ENCODE results near the gene SPG11.

SPG11 gene

DNA sequence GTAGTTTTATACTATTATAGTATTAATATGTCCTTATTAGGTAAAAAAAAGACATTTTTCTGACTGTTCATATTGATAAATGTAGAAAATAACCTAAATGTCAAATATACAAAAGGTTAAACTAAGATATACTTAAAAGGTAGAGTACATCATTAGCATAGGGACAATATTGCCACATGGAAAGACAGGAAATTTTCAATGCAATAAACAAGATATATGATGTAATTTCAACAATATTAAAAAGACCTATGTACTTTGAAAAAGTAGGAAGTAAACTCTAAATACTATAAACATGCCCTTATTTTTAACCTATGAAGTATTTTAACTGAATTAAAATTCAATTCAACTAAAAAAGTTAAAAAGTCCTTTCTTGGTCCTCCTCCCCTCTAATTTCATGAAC lies 1.9 kb downstream of the SPG11 start:
- no peak for DNase-seq (ENCODE audit: low spot score)
- TF ChIP-seq, protein P1, sequence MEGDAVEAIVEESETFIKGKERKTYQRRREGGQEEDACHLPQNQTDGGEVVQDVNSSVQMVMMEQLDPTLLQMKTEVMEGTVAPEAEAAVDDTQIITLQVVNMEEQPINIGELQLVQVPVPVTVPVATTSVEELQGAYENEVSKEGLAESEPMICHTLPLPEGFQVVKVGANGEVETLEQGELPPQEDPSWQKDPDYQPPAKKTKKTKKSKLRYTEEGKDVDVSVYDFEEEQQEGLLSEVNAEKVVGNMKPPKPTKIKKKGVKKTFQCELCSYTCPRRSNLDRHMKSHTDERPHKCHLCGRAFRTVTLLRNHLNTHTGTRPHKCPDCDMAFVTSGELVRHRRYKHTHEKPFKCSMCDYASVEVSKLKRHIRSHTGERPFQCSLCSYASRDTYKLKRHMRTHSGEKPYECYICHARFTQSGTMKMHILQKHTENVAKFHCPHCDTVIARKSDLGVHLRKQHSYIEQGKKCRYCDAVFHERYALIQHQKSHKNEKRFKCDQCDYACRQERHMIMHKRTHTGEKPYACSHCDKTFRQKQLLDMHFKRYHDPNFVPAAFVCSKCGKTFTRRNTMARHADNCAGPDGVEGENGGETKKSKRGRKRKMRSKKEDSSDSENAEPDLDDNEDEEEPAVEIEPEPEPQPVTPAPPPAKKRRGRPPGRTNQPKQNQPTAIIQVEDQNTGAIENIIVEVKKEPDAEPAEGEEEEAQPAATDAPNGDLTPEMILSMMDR (IDR thresholded peaks at IDR 0.05; ENCODE audit: borderline replicate concordance, control extremely low read depth, extremely low read depth, insufficient read depth, missing control alignments): no peak
- in situ Hi-C loops (cut with MboI; ENCODE audit: low sequenced_read_pairs, unreplicated experiment): loop anchor here (5.0 kb wide), 1 partner anchor 51 kb away; the partner anchor contains the start of genes B2M and PATL2

DNA sequence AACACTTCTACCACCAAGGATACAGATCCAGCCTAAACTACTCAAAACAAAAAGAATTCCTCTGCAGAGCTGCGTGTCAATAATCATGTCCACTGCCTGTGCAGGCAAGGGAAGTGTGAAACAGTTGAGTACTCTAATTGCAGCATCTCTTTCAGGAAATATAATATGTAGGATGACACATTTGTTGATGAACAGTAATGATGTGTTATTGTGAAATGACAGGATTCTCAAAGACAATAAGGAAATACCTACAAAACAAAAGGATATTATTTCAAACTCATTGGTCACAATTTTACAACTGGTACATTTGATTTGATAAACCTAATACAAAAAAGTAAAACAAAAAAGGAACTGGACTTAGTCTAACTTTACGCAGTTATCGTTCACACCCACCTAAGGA lies 4.4 kb downstream of the SPG11 start:
- in situ Hi-C loops (cut with MboI; ENCODE audit: low sequenced_read_pairs, unreplicated experiment): no loop called here
- no peak for DNase-seq (ENCODE audit: low spot score)
- TF ChIP-seq, protein P1 (IDR thresholded peaks at IDR 0.05; ENCODE audit: borderline replicate concordance, control extremely low read depth, extremely low read depth, insufficient read depth, missing control alignments): no peak

DNA sequence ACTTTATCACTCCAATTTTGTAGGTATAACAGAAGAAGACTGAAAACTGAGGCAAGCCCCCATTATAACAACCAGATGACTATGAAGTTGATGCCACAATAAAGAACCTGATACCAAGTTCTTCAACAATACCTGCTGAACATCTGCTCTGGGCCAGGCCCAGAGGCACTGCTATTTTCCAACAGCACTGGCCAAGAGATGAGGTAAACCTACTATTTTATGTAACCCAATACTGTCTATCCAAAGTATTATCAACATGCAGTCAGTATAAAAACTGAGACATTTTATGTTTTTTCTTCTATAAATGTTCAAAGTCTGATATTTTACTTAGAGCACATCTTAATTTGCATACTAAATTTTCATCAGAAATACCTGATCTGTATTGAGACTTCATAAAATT lies 6.1 kb downstream of the SPG11 start:
- TF ChIP-seq, protein P1 (IDR thresholded peaks at IDR 0.05; ENCODE audit: borderline replicate concordance, control extremely low read depth, extremely low read depth, insufficient read depth, missing control alignments): no peak
- in situ Hi-C loops (cut with MboI; ENCODE audit: low sequenced_read_pairs, unreplicated experiment): no loop called here
- DNase-seq (ENCODE audit: low spot score): no peak

DNA sequence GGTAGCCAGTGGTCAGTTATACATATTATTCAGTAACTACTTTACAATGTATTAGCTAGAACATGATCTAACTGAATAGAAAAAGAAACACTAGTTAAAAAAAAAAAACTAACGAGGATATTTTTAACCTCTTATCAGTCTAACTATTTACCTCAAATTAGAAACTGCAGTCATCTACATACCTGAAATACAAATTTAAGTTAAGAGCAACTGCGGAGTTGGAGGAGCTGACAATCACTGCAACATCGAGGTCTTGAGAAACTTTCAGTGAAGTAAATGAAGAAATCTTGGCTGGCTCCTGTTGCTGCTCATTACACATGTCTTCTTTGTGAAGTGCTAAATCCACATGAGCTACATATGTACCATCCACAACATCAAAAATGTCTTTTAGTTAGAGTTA lies 6.5 kb downstream of the SPG11 start:
- TF ChIP-seq, protein P1 (IDR thresholded peaks at IDR 0.05; ENCODE audit: borderline replicate concordance, control extremely low read depth, extremely low read depth, insufficient read depth, missing control alignments): no peak
- in situ Hi-C loops (cut with MboI; ENCODE audit: low sequenced_read_pairs, unreplicated experiment): no loop called here
- DNase-seq (ENCODE audit: low spot score): no peak

DNA sequence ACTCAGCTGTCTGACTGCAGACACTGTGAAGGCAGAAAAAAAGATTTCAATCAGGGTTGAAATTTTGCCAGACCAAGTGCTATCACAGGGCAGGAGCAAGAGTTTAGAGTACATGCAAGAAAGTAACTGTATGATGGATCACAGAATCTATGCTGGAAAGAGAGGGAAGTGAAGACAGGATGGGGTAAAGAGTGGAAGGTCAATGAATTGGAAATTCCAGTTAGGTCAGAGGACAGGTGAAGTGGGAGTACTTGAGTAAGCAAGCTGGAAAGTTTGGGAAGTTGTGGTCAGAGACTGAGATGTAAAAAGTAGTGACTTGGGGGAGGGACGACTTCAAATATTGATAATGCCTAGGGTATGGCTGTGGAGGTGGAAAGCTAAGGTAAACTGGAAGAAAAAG lies 7.2 kb downstream of the SPG11 start:
- in situ Hi-C loops (cut with MboI; ENCODE audit: low sequenced_read_pairs, unreplicated experiment): no loop called here
- DNase-seq (ENCODE audit: low spot score): no peak
- TF ChIP-seq, protein P1 (IDR thresholded peaks at IDR 0.05; ENCODE audit: borderline replicate concordance, control extremely low read depth, extremely low read depth, insufficient read depth, missing control alignments): no peak

DNA sequence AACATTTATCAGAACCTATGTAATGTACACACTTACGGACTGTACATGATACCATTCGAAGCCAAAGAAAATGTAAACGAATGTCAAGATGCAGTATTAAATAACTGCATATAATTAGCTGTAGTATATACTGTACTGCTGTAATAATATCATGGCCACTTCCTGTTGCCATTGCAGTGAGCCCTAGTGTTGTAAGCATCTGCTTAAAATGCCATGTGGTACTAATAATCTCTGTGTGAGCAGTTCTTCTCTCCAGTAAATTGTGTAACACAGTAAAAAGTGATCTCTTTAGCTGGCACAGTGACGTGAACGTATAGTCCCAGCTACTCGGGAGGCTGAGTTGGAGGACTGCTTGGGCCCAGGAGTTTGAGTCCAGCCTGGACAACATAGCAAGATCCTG lies 8.6 kb downstream of the SPG11 start:
- in situ Hi-C loops (cut with MboI; ENCODE audit: low sequenced_read_pairs, unreplicated experiment): no loop called here
- TF ChIP-seq, protein P1 (IDR thresholded peaks at IDR 0.05; ENCODE audit: borderline replicate concordance, control extremely low read depth, extremely low read depth, insufficient read depth, missing control alignments): no peak
- DNase-seq (ENCODE audit: low spot score): no peak

DNA sequence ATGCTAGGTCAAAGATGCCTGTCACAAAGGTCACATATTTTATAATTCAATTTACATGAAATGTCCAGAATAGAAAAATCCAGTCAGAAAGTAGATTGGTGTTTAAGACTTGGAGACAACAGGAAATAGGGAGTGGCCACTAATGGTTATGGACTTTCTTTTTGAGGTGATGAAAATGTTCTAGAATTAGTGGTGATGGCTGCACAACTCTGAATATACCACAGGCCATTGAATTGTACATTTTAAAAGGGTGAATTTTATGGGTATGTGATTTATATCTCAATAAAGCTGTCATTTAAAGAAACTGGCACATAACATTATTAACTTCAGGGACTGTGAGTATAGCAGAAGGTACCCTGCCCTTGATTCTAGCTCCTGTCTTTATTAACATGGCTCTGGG lies 15.8 kb downstream of the SPG11 start:
- in situ Hi-C loops (cut with MboI; ENCODE audit: low sequenced_read_pairs, unreplicated experiment): no loop called here
- TF ChIP-seq, protein P1 (IDR thresholded peaks at IDR 0.05; ENCODE audit: borderline replicate concordance, control extremely low read depth, extremely low read depth, insufficient read depth, missing control alignments): no peak
- DNase-seq (ENCODE audit: low spot score): no peak

Data from GM13976 (cell line).